K562 (cell line): Measurements from ENCODE around the gene IFNK.

Experiments
- ESRRA ChIP-seq: fragments of 450-650 bp; IDR thresholded peaks from 2 replicates; pipeline ENCODE4 v1.6.1; 2014; ENCODE audit warnings: low read depth, mild to moderate bottlenecking, moderate library complexity, borderline replicate concordance
- HDGF ChIP-seq: fragments of 450-650 bp; IDR thresholded peaks from 2 replicates; pipeline ENCODE4 v1.6.1; 2016
- POLR2A ChIP-seq: fragments of 450-650 bp; conservative IDR thresholded peaks from 2 replicates; pipeline ENCODE4 v1.6.1; 2016
- RAD21 ChIP-seq, 2 experiments: fragments of 250-450 bp in 1 of 2; fragments of 450-650 bp in 1 of 2; sonication (Bioruptor Pico) in 1 of 2; formaldehyde crosslinking in 1 of 2; IDR thresholded peaks in 1 of 2; conservative IDR thresholded peaks in 1 of 2; 2 replicates each; pipeline versions ENCODE4 v1.4.0 to v1.8.0; 2020 to 2022; ENCODE audit warnings: mild to moderate bottlenecking in 2 of 2, moderate library complexity in 1 of 2
- RBM34 ChIP-seq: fragments of 200-400 bp; formaldehyde crosslinking; IDR thresholded peaks from 2 replicates; pipeline ENCODE4 v1.6.1; 2018; ENCODE audit warnings: low read length, borderline replicate concordance; ENCODE audit not compliant: insufficient read depth
- SIN3A ChIP-seq, 2 experiments: fragments of 150-350 bp in 1 of 2; IDR thresholded peaks; 2 replicates each; pipeline ENCODE4 v1.6.1; 2011 to 2016; ENCODE audit warnings: borderline replicate concordance in 2 of 2, low read depth in 2 of 2, low read length in 2 of 2, mild to moderate bottlenecking in 2 of 2, moderate library complexity in 2 of 2; ENCODE audit not compliant: control insufficient read depth in 1 of 2
- ZHX1 ChIP-seq: fragments of 150-350 bp; conservative IDR thresholded peaks from 2 replicates; pipeline ENCODE4 v1.6.1; 2014; ENCODE audit warnings: low read length
- ZNF175 ChIP-seq: fragments of 200-800 bp; sonication (Bioruptor generic); IDR thresholded peaks from 2 replicates; pipeline ENCODE4 v1.6.1; 2016; ENCODE audit warnings: low read depth, mild to moderate bottlenecking, missing genetic modification characterization, missing compliant biosample characterization
- ZNF830 ChIP-seq: fragments of 250-450 bp; sonication (Bioruptor Pico); IDR thresholded peaks from 2 replicates; pipeline ENCODE4 v1.5.0; 2021; ENCODE audit warnings: mild to moderate bottlenecking
- TF ChIP-seq, protein P1 (sequence below): fragments of 250-450 bp; sonication (Bioruptor Pico); IDR thresholded peaks from 2 replicates; pipeline ENCODE4 v1.5.0; 2020; ENCODE audit warnings: mild to moderate bottlenecking, borderline replicate concordance
- TF ChIP-seq, protein P2 (sequence below): fragments of 450-650 bp; IDR thresholded peaks from 2 replicates; pipeline ENCODE4 v1.6.1; 2017; ENCODE audit warnings: antibody characterized with exemption, mild to moderate bottlenecking

- TF ChIP-seq, protein P1, sequence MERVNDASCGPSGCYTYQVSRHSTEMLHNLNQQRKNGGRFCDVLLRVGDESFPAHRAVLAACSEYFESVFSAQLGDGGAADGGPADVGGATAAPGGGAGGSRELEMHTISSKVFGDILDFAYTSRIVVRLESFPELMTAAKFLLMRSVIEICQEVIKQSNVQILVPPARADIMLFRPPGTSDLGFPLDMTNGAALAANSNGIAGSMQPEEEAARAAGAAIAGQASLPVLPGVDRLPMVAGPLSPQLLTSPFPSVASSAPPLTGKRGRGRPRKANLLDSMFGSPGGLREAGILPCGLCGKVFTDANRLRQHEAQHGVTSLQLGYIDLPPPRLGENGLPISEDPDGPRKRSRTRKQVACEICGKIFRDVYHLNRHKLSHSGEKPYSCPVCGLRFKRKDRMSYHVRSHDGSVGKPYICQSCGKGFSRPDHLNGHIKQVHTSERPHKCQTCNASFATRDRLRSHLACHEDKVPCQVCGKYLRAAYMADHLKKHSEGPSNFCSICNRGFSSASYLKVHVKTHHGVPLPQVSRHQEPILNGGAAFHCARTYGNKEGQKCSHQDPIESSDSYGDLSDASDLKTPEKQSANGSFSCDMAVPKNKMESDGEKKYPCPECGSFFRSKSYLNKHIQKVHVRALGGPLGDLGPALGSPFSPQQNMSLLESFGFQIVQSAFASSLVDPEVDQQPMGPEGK (CRISPR knock-in tag): no peak
- no peak for TF ChIP-seq POLR2A
- TF ChIP-seq RAD21 (CRISPR knock-in tag; conservative IDR thresholded peaks at IDR 0.05 in 1 of 2, IDR thresholded peaks at IDR 0.05 in 1 of 2): no peak
- no peak for TF ChIP-seq SIN3A (IDR thresholded peaks at IDR 0.05; ENCODE audit: borderline replicate concordance in 2 of 2, control insufficient read depth in 1 of 2, low read depth in 2 of 2, low read length in 2 of 2)
- no peak for TF ChIP-seq ZHX1
- no peak for TF ChIP-seq ESRRA
- TF ChIP-seq ZNF175: no peak
- no peak for TF ChIP-seq HDGF
- TF ChIP-seq, protein P2, sequence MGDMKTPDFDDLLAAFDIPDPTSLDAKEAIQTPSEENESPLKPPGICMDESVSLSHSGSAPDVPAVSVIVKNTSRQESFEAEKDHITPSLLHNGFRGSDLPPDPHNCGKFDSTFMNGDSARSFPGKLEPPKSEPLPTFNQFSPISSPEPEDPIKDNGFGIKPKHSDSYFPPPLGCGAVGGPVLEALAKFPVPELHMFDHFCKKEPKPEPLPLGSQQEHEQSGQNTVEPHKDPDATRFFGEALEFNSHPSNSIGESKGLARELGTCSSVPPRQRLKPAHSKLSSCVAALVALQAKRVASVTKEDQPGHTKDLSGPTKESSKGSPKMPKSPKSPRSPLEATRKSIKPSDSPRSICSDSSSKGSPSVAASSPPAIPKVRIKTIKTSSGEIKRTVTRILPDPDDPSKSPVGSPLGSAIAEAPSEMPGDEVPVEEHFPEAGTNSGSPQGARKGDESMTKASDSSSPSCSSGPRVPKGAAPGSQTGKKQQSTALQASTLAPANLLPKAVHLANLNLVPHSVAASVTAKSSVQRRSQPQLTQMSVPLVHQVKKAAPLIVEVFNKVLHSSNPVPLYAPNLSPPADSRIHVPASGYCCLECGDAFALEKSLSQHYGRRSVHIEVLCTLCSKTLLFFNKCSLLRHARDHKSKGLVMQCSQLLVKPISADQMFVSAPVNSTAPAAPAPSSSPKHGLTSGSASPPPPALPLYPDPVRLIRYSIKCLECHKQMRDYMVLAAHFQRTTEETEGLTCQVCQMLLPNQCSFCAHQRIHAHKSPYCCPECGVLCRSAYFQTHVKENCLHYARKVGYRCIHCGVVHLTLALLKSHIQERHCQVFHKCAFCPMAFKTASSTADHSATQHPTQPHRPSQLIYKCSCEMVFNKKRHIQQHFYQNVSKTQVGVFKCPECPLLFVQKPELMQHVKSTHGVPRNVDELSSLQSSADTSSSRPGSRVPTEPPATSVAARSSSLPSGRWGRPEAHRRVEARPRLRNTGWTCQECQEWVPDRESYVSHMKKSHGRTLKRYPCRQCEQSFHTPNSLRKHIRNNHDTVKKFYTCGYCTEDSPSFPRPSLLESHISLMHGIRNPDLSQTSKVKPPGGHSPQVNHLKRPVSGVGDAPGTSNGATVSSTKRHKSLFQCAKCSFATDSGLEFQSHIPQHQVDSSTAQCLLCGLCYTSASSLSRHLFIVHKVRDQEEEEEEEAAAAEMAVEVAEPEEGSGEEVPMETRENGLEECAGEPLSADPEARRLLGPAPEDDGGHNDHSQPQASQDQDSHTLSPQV: no peak
- no peak for TF ChIP-seq ZNF830 (CRISPR knock-in tag)
- no peak for TF ChIP-seq RBM34
Observed at GRCh38 chr9:27511771-27512170, 12.3 kb upstream of the IFNK start.
